ENCODE measurements around the gene PLEKHA4. TPM values are rescaled to one million over a fixed set of nuclear protein-coding genes. Genes with fewer than 3 reads are reported as not detected.
"Not testable (repeated sequence)": the region's sequence is repeated elsewhere in the genome, so short reads cannot be mapped to it uniquely, and the experiment has no call there.

Gene PLEKHA4
- total and polyA plus RNA-seq, 2 of the 13 experiments (the other 11 are each of a cell fraction or from before 2014, with no cell fraction given), result 4.8 to 6.0 TPM

GRCh38 chr19:48903788-48904187 is 35.4 kb upstream of the PLEKHA4 start:
- CTCF ChIA-PET (ENCODE audit: low intra/inter-chr PET ratio, low total read pairs); BruUV-seq (replicated peaks); H2AFZ ChIP-seq (ENCODE audit: low read length); POLR2A ChIA-PET; H3K27ac ChIP-seq (ENCODE audit: extremely low read length, insufficient read depth, low read length); H3K27me3 ChIP-seq (ENCODE audit: control insufficient read depth in 1 of 2, insufficient read depth in 2 of 2, low read length in 2 of 2); in situ Hi-C loops (cut with HindIII; ENCODE audit: extremely low pct_ligation_motif_present, low pct_unique_long_range_greater_than_20kb); H3K4me2 ChIP-seq (ENCODE audit: low read depth, low read length); FAIRE-seq; H3K9ac ChIP-seq (ENCODE audit: insufficient read depth, low read depth, low read length); DNase-seq (ENCODE audit: low spot score); H3K9me3 ChIP-seq (ENCODE audit: low read length); ATAC-seq; H3K4me3 ChIP-seq (replicated peaks in 1 of 3; ENCODE audit: insufficient read depth in 1 of 3, low read depth in 2 of 3, low read length in 3 of 3); intact Hi-C loops (cut with micrococcal nuclease; ENCODE audit: unreplicated experiment); H4K20me1 ChIP-seq (ENCODE audit: insufficient read depth, low read length): not testable (repeated sequence)
- Histone ChIP-seq H3K4me1 (ENCODE audit: insufficient read depth, low read length) (peaks cover 44% of the 10 kb centered on the region), H3K36me3 (replicated peaks in 1 of 2; ENCODE audit: control insufficient read depth in 1 of 2, insufficient read depth in 2 of 2, low read length in 2 of 2) (peaks cover 3 to 16% of the 10 kb centered on the region in 2 experiments; a peak in 4 of 5 replicates), H3K79me2 (ENCODE audit: insufficient read depth, low read length) (peaks cover 14% of the 10 kb centered on the region)

- H3K9ac ChIP-seq (ENCODE audit: insufficient read depth, low read depth, low read length); in situ Hi-C loops (cut with HindIII; ENCODE audit: extremely low pct_ligation_motif_present, low pct_unique_long_range_greater_than_20kb); ATAC-seq; H3K9me3 ChIP-seq (ENCODE audit: low read length); FAIRE-seq; H3K27me3 ChIP-seq (ENCODE audit: control insufficient read depth in 1 of 2, insufficient read depth in 2 of 2, low read length in 2 of 2); H3K27ac ChIP-seq (ENCODE audit: extremely low read length, insufficient read depth, low read length); BruUV-seq (replicated peaks); CTCF ChIA-PET (ENCODE audit: low intra/inter-chr PET ratio, low total read pairs); H2AFZ ChIP-seq (ENCODE audit: low read length); H3K4me2 ChIP-seq (ENCODE audit: low read depth, low read length); POLR2A ChIA-PET; intact Hi-C loops (cut with micrococcal nuclease; ENCODE audit: unreplicated experiment); H4K20me1 ChIP-seq (ENCODE audit: insufficient read depth, low read length); DNase-seq (ENCODE audit: low spot score); H3K4me3 ChIP-seq (replicated peaks in 1 of 3; ENCODE audit: insufficient read depth in 1 of 3, low read depth in 2 of 3, low read length in 3 of 3): not testable (repeated sequence)
- Histone ChIP-seq H3K4me1 (ENCODE audit: insufficient read depth, low read length) (peaks cover 32% of the 10 kb centered on the region), H3K36me3 (replicated peaks in 1 of 2; ENCODE audit: control insufficient read depth in 1 of 2, insufficient read depth in 2 of 2, low read length in 2 of 2) (peaks cover 3 to 11% of the 10 kb centered on the region in 2 experiments; a peak in 4 of 5 replicates), H3K79me2 (ENCODE audit: insufficient read depth, low read length) (peaks cover 14% of the 10 kb centered on the region)
- WGBS (ENCODE audit: low lambda C conversion rate), result 97% methylated on average over 7 of the region's 7 CpGs
Measured at GRCh38 chr19:48902291-48902690, 33.9 kb upstream of the PLEKHA4 start.
